WTC11 (cell line): ENCODE results near the gene CPNE4. TPM values are rescaled to one million over a fixed set of nuclear protein-coding genes. Genes with fewer than 3 reads are reported as not detected.
A peak's percentile ranks its signal among the peaks of the same experiment; 100 is the strongest.

Experiments
- ATAC-seq: fragments of 200-7000 bp; cut with Tn5 transposase; 2 replicates; pipeline ENCODE4 v1.10.0; 2021; ENCODE audit warnings: mild to moderate bottlenecking, moderate library complexity
- CTCF ChIA-PET: fragments of 300-600 bp; sonication (Branson Sonifier 250); formaldehyde crosslinking; loops from one replicate; lab custom pipeline; 2021; ENCODE audit warnings: antibody characterized with exemption; lab: Charles Lee
- POLR2A ChIA-PET: fragments of 350-600 bp; sonication (Branson Sonifier 250); formaldehyde crosslinking; loops from one replicate; lab custom pipeline; 2021; ENCODE audit warnings: antibody characterized with exemption; lab: Charles Lee
- DNase-seq: peaks from one replicate; pipeline ENCODE4 v3.0.0; 2021; ENCODE audit warnings: low spot score
- H3K27ac Mint-ChIP-seq: 2 replicates; pipeline ENCODE4 v1.8.0; 2021; ENCODE audit warnings: mixed read lengths
- H3K27me3 Mint-ChIP-seq: 2 replicates; pipeline ENCODE4 v1.8.0; 2021; ENCODE audit warnings: low read depth, mild to moderate bottlenecking, moderate library complexity, mixed read lengths
- H3K36me3 Mint-ChIP-seq: 2 replicates; pipeline ENCODE4 v1.8.0; 2021; ENCODE audit warnings: mixed read lengths
- H3K4me1 Mint-ChIP-seq: 2 replicates; pipeline ENCODE4 v1.8.0; 2022; ENCODE audit warnings: mixed read lengths
- H3K4me3 Mint-ChIP-seq: 2 replicates; pipeline ENCODE4 v1.8.0; 2021; ENCODE audit warnings: mild to moderate bottlenecking, moderate library complexity, mixed read lengths
- H3K9me3 Mint-ChIP-seq: 2 replicates; pipeline ENCODE4 v1.8.0; 2021; ENCODE audit warnings: mixed read lengths
- ARID4B ChIP-seq: sonication (generic); formaldehyde crosslinking; IDR thresholded peaks from 2 replicates; pipeline ENCODE4 v1.8.0; 2023; ENCODE audit warnings: missing genetic modification reagents, mild to moderate bottlenecking, borderline replicate concordance
- EMX1 ChIP-seq: fragments of 250-450 bp; sonication (Bioruptor Pico); IDR thresholded peaks from 2 replicates; pipeline ENCODE4 v1.8.0; 2021; ENCODE audit warnings: mild to moderate bottlenecking
- ERG ChIP-seq: fragments of 250-450 bp; sonication (Bioruptor Pico); IDR thresholded peaks from 2 replicates; pipeline ENCODE4 v1.8.0; 2021; ENCODE audit warnings: mild to moderate bottlenecking
- HMGA2 ChIP-seq: fragments of 250-450 bp; sonication (Bioruptor Pico); IDR thresholded peaks from 2 replicates; pipeline ENCODE4 v1.4.0; 2021; ENCODE audit warnings: mild to moderate bottlenecking, moderate library complexity
- PRRX2 ChIP-seq: fragments of 250-450 bp; sonication (Bioruptor Pico); IDR thresholded peaks from 2 replicates; pipeline ENCODE4 v1.8.0; 2021; ENCODE audit warnings: mild to moderate bottlenecking
- SMAD3 ChIP-seq: sonication (generic); formaldehyde crosslinking; IDR thresholded peaks from 2 replicates; pipeline ENCODE4 v1.8.0; 2022; ENCODE audit warnings: missing genetic modification reagents, mild to moderate bottlenecking, borderline replicate concordance
- TEAD1 ChIP-seq: sonication (generic); formaldehyde crosslinking; IDR thresholded peaks from 2 replicates; pipeline ENCODE4 v1.8.0; 2022; ENCODE audit warnings: mild to moderate bottlenecking, missing genetic modification reagents
- USF1 ChIP-seq: sonication (generic); formaldehyde crosslinking; IDR thresholded peaks from 2 replicates; pipeline ENCODE4 v1.8.0; 2022; ENCODE audit warnings: mild to moderate bottlenecking, missing genetic modification reagents
- ZBTB21 ChIP-seq: sonication (generic); formaldehyde crosslinking; IDR thresholded peaks from 2 replicates; pipeline ENCODE4 v1.8.1; 2023; ENCODE audit warnings: mild to moderate bottlenecking, missing genetic modification reagents, borderline replicate concordance
- ZNF219 ChIP-seq: sonication (generic); formaldehyde crosslinking; IDR thresholded peaks from 2 replicates; pipeline ENCODE4 v1.8.0; 2023; ENCODE audit warnings: missing genetic modification reagents, mild to moderate bottlenecking, borderline replicate concordance
- ZNF232 ChIP-seq: sonication (generic); formaldehyde crosslinking; IDR thresholded peaks from 2 replicates; pipeline ENCODE4 v1.8.0; 2022; ENCODE audit warnings: mild to moderate bottlenecking, missing genetic modification reagents
- ZNF396 ChIP-seq: fragments of 250-450 bp; sonication (Bioruptor Pico); IDR thresholded peaks from 2 replicates; pipeline ENCODE4 v1.8.0; 2021; ENCODE audit warnings: mild to moderate bottlenecking, moderate library complexity, borderline replicate concordance
- ZNF671 ChIP-seq: fragments of 250-450 bp; sonication (Bioruptor Pico); IDR thresholded peaks from 2 replicates; pipeline ENCODE4 v1.8.0; 2021; ENCODE audit warnings: mild to moderate bottlenecking
- total RNA-seq: library from RNA; stranded (reverse); gene quantifications from 3 replicates; pipeline ENCODE4 v1.2.3, GENCODE V29; 2021
- TF ChIP-seq, protein P1 (sequence below): fragments of 250-450 bp; sonication (Bioruptor Pico); IDR thresholded peaks from 2 replicates; pipeline ENCODE4 v1.9.0; 2021; ENCODE audit warnings: moderate library complexity, mild to moderate bottlenecking, inconsistent platforms, borderline replicate concordance
- TF ChIP-seq, protein P2 (sequence below): sonication (generic); formaldehyde crosslinking; IDR thresholded peaks from 2 replicates; pipeline ENCODE4 v1.8.0; 2022; ENCODE audit warnings: missing genetic modification reagents
- TF ChIP-seq, protein P3 (sequence below): sonication (generic); formaldehyde crosslinking; IDR thresholded peaks from 2 replicates; pipeline ENCODE4 v1.8.1; 2022; ENCODE audit warnings: mild to moderate bottlenecking, moderate library complexity, missing genetic modification reagents
- TF ChIP-seq, protein P4 (sequence below): sonication (generic); formaldehyde crosslinking; IDR thresholded peaks from 2 replicates; pipeline ENCODE4 v1.8.1; 2022; ENCODE audit warnings: mild to moderate bottlenecking, missing genetic modification reagents, moderate library complexity, borderline replicate concordance
- TF ChIP-seq, protein P5 (sequence below): fragments of 250-450 bp; sonication (Bioruptor Pico); IDR thresholded peaks from 2 replicates; pipeline ENCODE4 v1.9.0; 2021; ENCODE audit warnings: mild to moderate bottlenecking

Gene CPNE4
- total RNA-seq, 1 experiment from 2014 or later: 2.4 TPM

- DNase-seq: no peak
- CTCF ChIA-PET: no interaction called here
- POLR2A ChIA-PET: no interaction called here
- no peak overlapping the region; the same call in 1 of the 2 replicates for H3K27ac Mint-ChIP-seq
- H3K4me3 Mint-ChIP-seq: no peak overlapping the region
- peaks cover 3% of the 10 kb centered on the region; the same call in 1 of the 2 replicates for H3K9me3 Mint-ChIP-seq
- TF ChIP-seq SMAD3: no peak
- TF ChIP-seq, protein P1, sequence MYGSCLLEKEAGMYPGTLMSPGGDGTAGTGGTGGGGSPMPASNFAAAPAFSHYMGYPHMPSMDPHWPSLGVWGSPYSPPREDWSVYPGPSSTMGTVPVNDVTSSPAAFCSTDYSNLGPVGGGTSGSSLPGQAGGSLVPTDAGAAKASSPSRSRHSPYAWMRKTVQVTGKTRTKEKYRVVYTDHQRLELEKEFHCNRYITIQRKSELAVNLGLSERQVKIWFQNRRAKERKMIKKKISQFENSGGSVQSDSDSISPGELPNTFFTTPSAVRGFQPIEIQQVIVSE (CRISPR knock-in tag): no peak
- TF ChIP-seq ZNF671 (CRISPR knock-in tag): no peak
- no peak for TF ChIP-seq ERG
- TF ChIP-seq USF1 (CRISPR knock-in tag): no peak
- no peak for TF ChIP-seq ZNF232 (CRISPR knock-in tag)
- TF ChIP-seq ZNF219 (CRISPR knock-in tag): no peak
- TF ChIP-seq, all 79 proteins: peak for 0
- Mint-ChIP-seq H3K36me3 (no peaks in the 10 kb centered on the region), H3K4me1 (peaks cover 71% of the 10 kb centered on the region), H3K27me3 (no peaks in the 10 kb centered on the region)
- ATAC-seq: no peak
Observed at GRCh38 chr3:131917006-131917405, 117.8 kb downstream of the CPNE4 start.

DNA sequence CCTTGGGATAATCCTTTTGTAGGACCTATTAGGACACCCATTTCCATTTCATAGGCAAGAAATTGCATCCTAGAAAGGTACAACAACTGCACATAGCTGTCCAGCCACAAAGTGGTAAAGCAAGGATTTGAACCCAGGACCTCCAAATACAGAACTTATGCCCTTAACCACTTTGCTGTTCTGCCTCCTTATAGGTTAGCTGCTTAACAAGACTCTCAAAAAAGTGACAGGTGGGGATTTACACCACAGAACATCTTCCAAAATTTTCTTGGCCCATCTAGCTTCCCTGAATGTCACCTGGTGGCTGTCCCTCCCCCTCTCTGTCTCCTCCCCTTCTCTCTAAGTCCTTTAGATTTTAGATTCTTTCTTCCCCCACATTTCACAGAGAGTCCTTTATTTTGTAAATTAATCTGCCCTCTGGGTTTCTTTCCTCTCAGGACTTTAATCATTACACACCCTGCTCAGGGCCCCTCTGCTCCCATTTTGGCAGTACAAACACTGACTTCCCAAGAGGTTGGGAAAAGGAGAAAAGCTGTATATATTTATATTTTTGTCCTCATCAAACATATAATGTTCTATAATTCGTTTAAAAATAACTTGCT is 120.6 kb downstream of the CPNE4 start:
- Mint-ChIP-seq H3K36me3 (no peaks in the 10 kb centered on the region), H3K27ac (no peak overlapping the region), H3K4me1 (peaks cover 72% of the 10 kb centered on the region), H3K4me3 (no peak overlapping the region), H3K27me3 (no peaks in the 10 kb centered on the region), H3K9me3 (no peaks in the 10 kb centered on the region)
- CTCF ChIA-PET: interaction anchor here (0.8 kb wide), 1 partner anchor 121 kb away, joined by 3 read pairs; the partner anchor contains the start of gene CPNE4
- POLR2A ChIA-PET: no interaction called here
- peak; percentile 11 for DNase-seq
- ATAC-seq: peak; percentile 80
- TF ChIP-seq ZNF396 (no peak), ZBTB21 (CRISPR knock-in tag) (no peak), TEAD1 (no peak), EMX1 (CRISPR knock-in tag) (no peak), SMAD3 (no peak), HMGA2 (no peak), ARID4B (CRISPR knock-in tag) (no peak), PRRX2 (CRISPR knock-in tag) (no peak), ZNF219 (CRISPR knock-in tag) (no peak)
- TF ChIP-seq, protein P2, sequence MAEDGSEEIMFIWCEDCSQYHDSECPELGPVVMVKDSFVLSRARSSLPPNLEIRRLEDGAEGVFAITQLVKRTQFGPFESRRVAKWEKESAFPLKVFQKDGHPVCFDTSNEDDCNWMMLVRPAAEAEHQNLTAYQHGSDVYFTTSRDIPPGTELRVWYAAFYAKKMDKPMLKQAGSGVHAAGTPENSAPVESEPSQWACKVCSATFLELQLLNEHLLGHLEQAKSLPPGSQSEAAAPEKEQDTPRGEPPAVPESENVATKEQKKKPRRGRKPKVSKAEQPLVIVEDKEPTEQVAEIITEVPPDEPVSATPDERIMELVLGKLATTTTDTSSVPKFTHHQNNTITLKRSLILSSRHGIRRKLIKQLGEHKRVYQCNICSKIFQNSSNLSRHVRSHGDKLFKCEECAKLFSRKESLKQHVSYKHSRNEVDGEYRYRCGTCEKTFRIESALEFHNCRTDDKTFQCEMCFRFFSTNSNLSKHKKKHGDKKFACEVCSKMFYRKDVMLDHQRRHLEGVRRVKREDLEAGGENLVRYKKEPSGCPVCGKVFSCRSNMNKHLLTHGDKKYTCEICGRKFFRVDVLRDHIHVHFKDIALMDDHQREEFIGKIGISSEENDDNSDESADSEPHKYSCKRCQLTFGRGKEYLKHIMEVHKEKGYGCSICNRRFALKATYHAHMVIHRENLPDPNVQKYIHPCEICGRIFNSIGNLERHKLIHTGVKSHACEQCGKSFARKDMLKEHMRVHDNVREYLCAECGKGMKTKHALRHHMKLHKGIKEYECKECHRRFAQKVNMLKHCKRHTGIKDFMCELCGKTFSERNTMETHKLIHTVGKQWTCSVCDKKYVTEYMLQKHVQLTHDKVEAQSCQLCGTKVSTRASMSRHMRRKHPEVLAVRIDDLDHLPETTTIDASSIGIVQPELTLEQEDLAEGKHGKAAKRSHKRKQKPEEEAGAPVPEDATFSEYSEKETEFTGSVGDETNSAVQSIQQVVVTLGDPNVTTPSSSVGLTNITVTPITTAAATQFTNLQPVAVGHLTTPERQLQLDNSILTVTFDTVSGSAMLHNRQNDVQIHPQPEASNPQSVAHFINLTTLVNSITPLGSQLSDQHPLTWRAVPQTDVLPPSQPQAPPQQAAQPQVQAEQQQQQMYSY: no peak
- TF ChIP-seq, protein P3, sequence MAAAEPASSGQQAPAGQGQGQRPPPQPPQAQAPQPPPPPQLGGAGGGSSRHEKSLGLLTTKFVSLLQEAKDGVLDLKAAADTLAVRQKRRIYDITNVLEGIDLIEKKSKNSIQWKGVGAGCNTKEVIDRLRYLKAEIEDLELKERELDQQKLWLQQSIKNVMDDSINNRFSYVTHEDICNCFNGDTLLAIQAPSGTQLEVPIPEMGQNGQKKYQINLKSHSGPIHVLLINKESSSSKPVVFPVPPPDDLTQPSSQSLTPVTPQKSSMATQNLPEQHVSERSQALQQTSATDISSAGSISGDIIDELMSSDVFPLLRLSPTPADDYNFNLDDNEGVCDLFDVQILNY (CRISPR knock-in tag): no peak
- TF ChIP-seq, protein P4, sequence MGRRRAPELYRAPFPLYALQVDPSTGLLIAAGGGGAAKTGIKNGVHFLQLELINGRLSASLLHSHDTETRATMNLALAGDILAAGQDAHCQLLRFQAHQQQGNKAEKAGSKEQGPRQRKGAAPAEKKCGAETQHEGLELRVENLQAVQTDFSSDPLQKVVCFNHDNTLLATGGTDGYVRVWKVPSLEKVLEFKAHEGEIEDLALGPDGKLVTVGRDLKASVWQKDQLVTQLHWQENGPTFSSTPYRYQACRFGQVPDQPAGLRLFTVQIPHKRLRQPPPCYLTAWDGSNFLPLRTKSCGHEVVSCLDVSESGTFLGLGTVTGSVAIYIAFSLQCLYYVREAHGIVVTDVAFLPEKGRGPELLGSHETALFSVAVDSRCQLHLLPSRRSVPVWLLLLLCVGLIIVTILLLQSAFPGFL (CRISPR knock-in tag): no peak
- TF ChIP-seq, protein P5, sequence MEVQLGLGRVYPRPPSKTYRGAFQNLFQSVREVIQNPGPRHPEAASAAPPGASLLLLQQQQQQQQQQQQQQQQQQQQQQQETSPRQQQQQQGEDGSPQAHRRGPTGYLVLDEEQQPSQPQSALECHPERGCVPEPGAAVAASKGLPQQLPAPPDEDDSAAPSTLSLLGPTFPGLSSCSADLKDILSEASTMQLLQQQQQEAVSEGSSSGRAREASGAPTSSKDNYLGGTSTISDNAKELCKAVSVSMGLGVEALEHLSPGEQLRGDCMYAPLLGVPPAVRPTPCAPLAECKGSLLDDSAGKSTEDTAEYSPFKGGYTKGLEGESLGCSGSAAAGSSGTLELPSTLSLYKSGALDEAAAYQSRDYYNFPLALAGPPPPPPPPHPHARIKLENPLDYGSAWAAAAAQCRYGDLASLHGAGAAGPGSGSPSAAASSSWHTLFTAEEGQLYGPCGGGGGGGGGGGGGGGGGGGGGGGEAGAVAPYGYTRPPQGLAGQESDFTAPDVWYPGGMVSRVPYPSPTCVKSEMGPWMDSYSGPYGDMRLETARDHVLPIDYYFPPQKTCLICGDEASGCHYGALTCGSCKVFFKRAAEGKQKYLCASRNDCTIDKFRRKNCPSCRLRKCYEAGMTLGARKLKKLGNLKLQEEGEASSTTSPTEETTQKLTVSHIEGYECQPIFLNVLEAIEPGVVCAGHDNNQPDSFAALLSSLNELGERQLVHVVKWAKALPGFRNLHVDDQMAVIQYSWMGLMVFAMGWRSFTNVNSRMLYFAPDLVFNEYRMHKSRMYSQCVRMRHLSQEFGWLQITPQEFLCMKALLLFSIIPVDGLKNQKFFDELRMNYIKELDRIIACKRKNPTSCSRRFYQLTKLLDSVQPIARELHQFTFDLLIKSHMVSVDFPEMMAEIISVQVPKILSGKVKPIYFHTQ (CRISPR knock-in tag): no peak
